Endothelial cell of umbilical vein (primary cell): ENCODE measurements around the gene SLC30A3. TPM values are rescaled to one million over a fixed set of nuclear protein-coding genes. Genes with fewer than 3 reads are reported as not detected.

Experiments used
- BruUV-seq: library from RNA; stranded (reverse); fragments of 400-500 nt; replicated peaks from 2 replicates; lab custom pipeline; 2021; lab: Mats Ljungman, UMichigan
- CTCF ChIA-PET: fragments of 300-600, 350-600 bp; sonication (Branson Sonifier 250); formaldehyde crosslinking; loops from one replicate; lab custom pipeline; 2021; ENCODE audit warnings: antibody characterized with exemption, inconsistent platforms; lab: Charles Lee
- POLR2A ChIA-PET: fragments of 300-600, 350-600 bp; sonication (Branson Sonifier 250); formaldehyde crosslinking; loops from one replicate; lab custom pipeline; 2021; ENCODE audit warnings: antibody characterized with exemption, inconsistent platforms; lab: Charles Lee
- DNase-seq: peaks from one replicate; pipeline ENCODE4 v3.0.0-alpha.2; 2011; ENCODE audit warnings: low read depth, low spot score
- FAIRE-seq: peaks from 2 replicates; lab custom pipeline; 2011; peaks lifted over from hg19 to GRCh38; lab: Jason Lieb, UNC
- H2AFZ ChIP-seq: 2 replicates; pipeline ENCODE4 v1.6.0; 2012; ENCODE audit warnings: low read depth, low read length, control low read depth, inconsistent platforms
- H3K27ac ChIP-seq: 2 replicates; pipeline ENCODE4 v1.5.1; 2011; ENCODE audit warnings: low read depth, mild to moderate bottlenecking, control low read depth, low read length, moderate library complexity; ENCODE audit not compliant: insufficient read depth
- H3K27me3 ChIP-seq, 2 experiments: 2 replicates each; pipeline versions ENCODE4 v1.6.0 to v1.6.1; 2011; ENCODE audit warnings: low read length in 2 of 2, mixed read lengths in 1 of 2; ENCODE audit not compliant: control insufficient read depth in 2 of 2, insufficient read depth in 2 of 2
- H3K36me3 ChIP-seq, 2 experiments: 2 replicates in 1 of 2; 3 replicates in 1 of 2; pipeline ENCODE4 v1.5.1; 2011; ENCODE audit warnings: low read length in 2 of 2, mild to moderate bottlenecking in 1 of 2, moderate library complexity in 1 of 2; ENCODE audit not compliant: control insufficient read depth in 2 of 2, insufficient read depth in 2 of 2; ENCODE audit errors: extremely low read depth in 1 of 2
- H3K4me1 ChIP-seq: 3 replicates; pipeline ENCODE4 v1.5.1; 2011; ENCODE audit warnings: mild to moderate bottlenecking, low read length; ENCODE audit not compliant: control insufficient read depth, insufficient read depth; ENCODE audit errors: extremely low read depth
- H3K4me2 ChIP-seq: 2 replicates; pipeline ENCODE4 v1.6.1; 2011; ENCODE audit warnings: low read length, control low read depth, mixed read lengths; ENCODE audit not compliant: insufficient read depth
- H3K4me3 ChIP-seq, 3 experiments: fragments of 200-600 bp in 1 of 3; sonication (generic), shearing (Covaris generic) in 1 of 3; replicated peaks in 1 of 3; 2 replicates each; pipeline ENCODE4 v1.5.1; 2011 to 2016; ENCODE audit warnings: control low read depth in 3 of 3, low read length in 3 of 3, mild to moderate bottlenecking in 2 of 3, inconsistent platforms in 1 of 3, low read depth in 1 of 3, moderate library complexity in 1 of 3; ENCODE audit not compliant: insufficient read depth in 1 of 3
- H3K79me2 ChIP-seq: 2 replicates; pipeline ENCODE4 v1.6.0; 2012; ENCODE audit warnings: low read length, inconsistent platforms; ENCODE audit not compliant: control insufficient read depth, insufficient read depth
- H3K9ac ChIP-seq: replicated peaks from 2 replicates; pipeline ENCODE3; 2011; ENCODE audit warnings: low read length, control low read depth; ENCODE audit not compliant: insufficient read depth; ENCODE audit errors: extremely low read depth
- H3K9me1 ChIP-seq: replicated peaks from 3 replicates; pipeline ENCODE4 v1.6.0; 2011; ENCODE audit warnings: mild to moderate bottlenecking, low read length; ENCODE audit not compliant: control insufficient read depth, insufficient read depth; ENCODE audit errors: extremely low read depth
- H3K9me3 ChIP-seq: replicated peaks from 2 replicates; pipeline ENCODE4 v1.5.1; 2012; ENCODE audit warnings: low read length, inconsistent platforms; ENCODE audit not compliant: control insufficient read depth, insufficient read depth
- H4K20me1 ChIP-seq: replicated peaks from 2 replicates; pipeline ENCODE3; 2011; ENCODE audit warnings: mild to moderate bottlenecking, low read length; ENCODE audit not compliant: control insufficient read depth, insufficient read depth; ENCODE audit errors: extremely low read depth
- EZH2 ChIP-seq: IDR thresholded peaks from 2 replicates; pipeline ENCODE4 v1.6.1; 2012; ENCODE audit warnings: borderline replicate concordance, low read depth, mild to moderate bottlenecking, moderate library complexity, low read length, inconsistent platforms; ENCODE audit not compliant: severe bottlenecking
- FOS ChIP-seq: IDR thresholded peaks from 2 replicates; pipeline ENCODE4 v1.6.1; 2011; ENCODE audit warnings: mild to moderate bottlenecking, low read length, moderate library complexity, borderline replicate concordance; ENCODE audit not compliant: insufficient read depth
- JUN ChIP-seq: IDR thresholded peaks from 2 replicates; pipeline ENCODE4 v1.6.1; 2011; ENCODE audit warnings: borderline replicate concordance, low read depth; ENCODE audit not compliant: insufficient read length, insufficient read depth
- dilution Hi-C: fragments of 300-500 bp; cut with MboI; formaldehyde crosslinking; loops from one replicate; pipeline ENCODE4 v1.15.0; 2019; ENCODE audit warnings: low sequenced_read_pairs; ENCODE audit not compliant: extremely low pct_ligation_motif_present
- intact Hi-C: fragments of 100-400 bp; cut with micrococcal nuclease; formaldehyde crosslinking; loops from one replicate; pipeline ENCODE4 v1.10.0; 2022
- polyA plus RNA-seq, 4 experiments: library from polyadenylated mRNA; depleted of rRNA in 3 of 4; stranded (reverse) in 3 of 4; unstranded in 1 of 4; fragments of >200 nt; gene quantifications; 2 replicates each; pipeline versions ENCODE4 v1.2.1 to v1.2.3, GENCODE V29; 2011 to 2012; ENCODE audit warnings: missing spikeins in 1 of 4
- total RNA-seq: library from RNA; stranded (reverse); gene quantifications from 2 replicates; pipeline ENCODE4 v1.2.3, GENCODE V29; 2021

The SLC30A3 gene
- total and polyA plus RNA-seq, 2 donors (not counting 3 experiments of a cell fraction or from before 2014, with no cell fraction given): 16.7 to 63.9 TPM

GRCh38 chr2:27263287-27264252 lies 723 bp upstream of the SLC30A3 start:
- H3K9ac ChIP-seq: no peak overlapping the region
- dilution Hi-C loops: no loop called here
- no TSS peak for BruUV-seq
- DNase-seq (peak; percentile 31), FAIRE-seq (peak; percentile 18)
- POLR2A ChIA-PET: interaction anchor here (1.5 kb wide), 1 partner anchor 30 kb away, joined by 3 read pairs; no protein-coding TSS in a partner anchor
- peak overlapping the region; percentile 77 for H3K4me2 ChIP-seq
- H3K27ac ChIP-seq: no peak overlapping the region
- peak overlapping the region in 2 of 3 experiments; percentile 43 to 82 for H3K4me3 ChIP-seq
- TF ChIP-seq EZH2 (peak; percentile 99), FOS (no peak)
- H3K79me2 ChIP-seq: no peaks in the 10 kb centered on the region
- no peaks in the 10 kb centered on the region for H4K20me1 ChIP-seq
- peaks cover 22% of the 10 kb centered on the region for H3K4me1 ChIP-seq
- CTCF ChIA-PET: interaction anchor here (0.8 to 6.9 kb wide), 8 partner anchors 9 to 94 kb away, joined by 3 to 143 read pairs (median 4); partner anchors contain the start of gene TRIM54
- peak overlapping the region; percentile 64 for H2AFZ ChIP-seq
- no peaks in the 10 kb centered on the region for H3K9me3 ChIP-seq
- peaks cover 15 to 38% of the 10 kb centered on the region in 2 experiments for H3K27me3 ChIP-seq
- no peaks in the 10 kb centered on the region for H3K36me3 ChIP-seq
- intact Hi-C loops: loop anchor here (2.0 kb wide), 1 partner anchor 25 kb away; no protein-coding TSS in a partner anchor
- no peaks in the 10 kb centered on the region for H3K9me1 ChIP-seq

- H3K27me3 ChIP-seq: peaks cover 15 to 38% of the 10 kb centered on the region in 2 experiments
- no peaks in the 10 kb centered on the region for H4K20me1 ChIP-seq
- FAIRE-seq (no peak), DNase-seq (no peak)
- CTCF ChIA-PET: interaction anchor here (1.2 to 6.9 kb wide), 6 partner anchors 12 to 41 kb away, joined by 4 to 143 read pairs (median 15); partner anchors contain the start of gene TRIM54
- peaks cover 0 to 6% of the 10 kb centered on the region in 2 experiments for H3K36me3 ChIP-seq
- H3K79me2 ChIP-seq: no peaks in the 10 kb centered on the region
- H3K9ac ChIP-seq: peak overlapping the region; percentile 24
- POLR2A ChIA-PET: no interaction called here
- intact Hi-C loops: no loop called here
- H2AFZ ChIP-seq: no peak overlapping the region
- TF ChIP-seq JUN (no peak), FOS (no peak), EZH2 (peak; percentile 68)
- H3K9me3 ChIP-seq: no peaks in the 10 kb centered on the region
- H3K4me3 ChIP-seq: peak overlapping the region in 2 of 3 experiments; percentile 33 to 82
- dilution Hi-C loops: no loop called here
- H3K4me2 ChIP-seq: peak overlapping the region; percentile 10
- BruUV-seq: no TSS peak
- H3K27ac ChIP-seq: no peak overlapping the region
- peaks cover 22% of the 10 kb centered on the region for H3K4me1 ChIP-seq
- H3K9me1 ChIP-seq: no peaks in the 10 kb centered on the region
These were observed 935 bp downstream of the SLC30A3 start for GRCh38 chr2:27261926-27262298.
